Cardiac muscle cell (in vitro differentiated cells and primary cell): ENCODE data around the gene LARP4B. TPM values are rescaled to one million over a fixed set of nuclear protein-coding genes. Genes with fewer than 3 reads are reported as not detected.

Source experiments
- DNase-seq, 2 donors: peaks; one replicate each; pipeline versions ENCODE4 v3.0.0 to v3.0.0-alpha.2; 2010 to 2017; ENCODE audit warnings: low read depth in 1 of 2, low spot score in 1 of 2
- H3K27ac ChIP-seq: fragments of 200-600 bp; sonication (generic); 2 replicates; pipeline ENCODE4 v1.5.1; 2016
- H3K27me3 ChIP-seq: fragments of 200-600 bp; sonication (generic); 2 replicates; pipeline ENCODE4 v1.6.0; 2016; ENCODE audit warnings: control low read depth
- H3K36me3 ChIP-seq: fragments of 200-600 bp; sonication (generic); 2 replicates; pipeline ENCODE4 v1.5.1; 2016; ENCODE audit warnings: control low read depth
- H3K4me1 ChIP-seq: fragments of 200-600 bp; sonication (generic); 2 replicates; pipeline ENCODE4 v1.8.1; 2017; ENCODE audit warnings: low read depth, mild to moderate bottlenecking, mixed run types
- H3K4me3 ChIP-seq: fragments of 200-600 bp; sonication (generic); 2 replicates; pipeline ENCODE4 v1.5.1; 2016; ENCODE audit warnings: mild to moderate bottlenecking
- H3K9me3 ChIP-seq: fragments of 200-600 bp; sonication (generic); 2 replicates; pipeline ENCODE4 v1.5.1; 2017; ENCODE audit warnings: low read depth, mild to moderate bottlenecking, control low read depth
- polyA plus RNA-seq: library from polyadenylated mRNA; unstranded; fragments of >200 nt; fragmentation: Nextera tagmentation; extraction: Ambion mirVana; gene quantifications from 2 replicates; pipeline ENCODE4 v1.2.1, GENCODE V29; 2016
- total RNA-seq: library from RNA; depleted of rRNA; stranded (reverse); fragments of >200 nt; gene quantifications from 2 replicates; pipeline ENCODE4 v1.2.3, GENCODE V29; 2016
- TF ChIP-seq, protein P1 (sequence below): IDR thresholded peaks from 2 replicates; pipeline ENCODE4 v1.5.1; 2012; ENCODE audit warnings: low read depth, mild to moderate bottlenecking, low read length

Gene LARP4B
- total RNA-seq (35.3 and 36.2 TPM in 2 replicates), polyA plus RNA-seq (23.4 and 43.2 TPM in 2 replicates)

DNA sequence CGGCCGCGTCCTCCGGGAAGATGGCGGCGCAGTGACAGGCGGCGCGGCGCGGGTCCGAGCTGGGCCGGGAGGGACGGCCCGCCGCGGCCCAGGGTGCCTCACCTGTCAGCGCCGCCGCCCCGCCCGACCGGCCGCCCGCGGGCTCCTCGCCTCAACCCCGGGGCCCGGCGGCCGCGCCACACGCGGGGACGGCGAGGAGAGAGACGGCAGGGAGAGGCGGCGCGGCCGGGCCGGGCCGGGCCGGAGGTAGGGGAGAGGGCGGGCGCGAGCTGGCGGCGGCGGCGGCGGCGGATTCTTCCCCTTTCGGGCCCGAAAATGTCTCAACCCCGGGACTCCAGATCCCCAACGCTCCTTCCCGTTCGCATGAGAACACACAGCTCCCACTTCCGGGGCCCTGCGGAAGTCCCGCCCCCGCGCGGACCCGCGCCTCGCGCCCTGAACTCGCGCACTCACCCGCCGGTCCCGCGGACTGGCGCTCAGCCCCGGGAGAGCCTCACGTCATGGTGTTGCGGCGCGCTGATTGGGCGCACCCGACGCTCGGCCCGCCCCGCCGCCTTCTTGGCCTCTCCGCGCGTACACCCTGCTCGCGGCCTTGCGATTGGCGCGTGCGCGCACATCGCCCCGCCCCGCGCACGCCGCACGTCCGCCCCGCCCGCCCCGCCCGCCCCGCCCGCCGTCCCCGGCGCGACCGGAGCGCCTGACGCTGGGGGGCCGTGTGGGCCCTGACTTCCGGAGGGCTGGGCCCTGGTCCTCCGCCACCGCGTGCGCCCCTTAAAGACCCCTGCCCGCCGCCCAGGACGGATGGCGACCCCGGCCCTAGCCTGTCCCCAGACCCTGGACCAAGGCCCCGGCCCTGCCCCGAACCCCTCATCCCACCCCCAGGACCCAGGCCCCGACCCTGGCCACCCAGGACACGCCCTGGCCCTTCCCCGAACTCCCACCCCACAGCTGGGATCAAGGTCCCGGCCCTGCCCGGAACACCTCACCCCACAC lies at the start of gene LARP4B:
Gene LARP4B (minus strand): TSS at position 380 of the 993 bp plus-strand sequence. CDS start 45,984 bp downstream, outside the sequence.
- peak within 1 kb of the TSS; percentile 98 for H3K27ac ChIP-seq
- H3K36me3 ChIP-seq: no peaks in the 10 kb centered on the region
- no peaks in the 10 kb centered on the region for H3K9me3 ChIP-seq
- H3K4me3 ChIP-seq: peak within 1 kb of the TSS; percentile 97
- TF ChIP-seq, protein P1, sequence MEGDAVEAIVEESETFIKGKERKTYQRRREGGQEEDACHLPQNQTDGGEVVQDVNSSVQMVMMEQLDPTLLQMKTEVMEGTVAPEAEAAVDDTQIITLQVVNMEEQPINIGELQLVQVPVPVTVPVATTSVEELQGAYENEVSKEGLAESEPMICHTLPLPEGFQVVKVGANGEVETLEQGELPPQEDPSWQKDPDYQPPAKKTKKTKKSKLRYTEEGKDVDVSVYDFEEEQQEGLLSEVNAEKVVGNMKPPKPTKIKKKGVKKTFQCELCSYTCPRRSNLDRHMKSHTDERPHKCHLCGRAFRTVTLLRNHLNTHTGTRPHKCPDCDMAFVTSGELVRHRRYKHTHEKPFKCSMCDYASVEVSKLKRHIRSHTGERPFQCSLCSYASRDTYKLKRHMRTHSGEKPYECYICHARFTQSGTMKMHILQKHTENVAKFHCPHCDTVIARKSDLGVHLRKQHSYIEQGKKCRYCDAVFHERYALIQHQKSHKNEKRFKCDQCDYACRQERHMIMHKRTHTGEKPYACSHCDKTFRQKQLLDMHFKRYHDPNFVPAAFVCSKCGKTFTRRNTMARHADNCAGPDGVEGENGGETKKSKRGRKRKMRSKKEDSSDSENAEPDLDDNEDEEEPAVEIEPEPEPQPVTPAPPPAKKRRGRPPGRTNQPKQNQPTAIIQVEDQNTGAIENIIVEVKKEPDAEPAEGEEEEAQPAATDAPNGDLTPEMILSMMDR: no peak
- H3K27me3 ChIP-seq: no peaks in the 10 kb centered on the region
- H3K4me1 ChIP-seq: peaks cover 14% of the 10 kb centered on the region
- DNase-seq: peak; percentile 98 to 99

DNA sequence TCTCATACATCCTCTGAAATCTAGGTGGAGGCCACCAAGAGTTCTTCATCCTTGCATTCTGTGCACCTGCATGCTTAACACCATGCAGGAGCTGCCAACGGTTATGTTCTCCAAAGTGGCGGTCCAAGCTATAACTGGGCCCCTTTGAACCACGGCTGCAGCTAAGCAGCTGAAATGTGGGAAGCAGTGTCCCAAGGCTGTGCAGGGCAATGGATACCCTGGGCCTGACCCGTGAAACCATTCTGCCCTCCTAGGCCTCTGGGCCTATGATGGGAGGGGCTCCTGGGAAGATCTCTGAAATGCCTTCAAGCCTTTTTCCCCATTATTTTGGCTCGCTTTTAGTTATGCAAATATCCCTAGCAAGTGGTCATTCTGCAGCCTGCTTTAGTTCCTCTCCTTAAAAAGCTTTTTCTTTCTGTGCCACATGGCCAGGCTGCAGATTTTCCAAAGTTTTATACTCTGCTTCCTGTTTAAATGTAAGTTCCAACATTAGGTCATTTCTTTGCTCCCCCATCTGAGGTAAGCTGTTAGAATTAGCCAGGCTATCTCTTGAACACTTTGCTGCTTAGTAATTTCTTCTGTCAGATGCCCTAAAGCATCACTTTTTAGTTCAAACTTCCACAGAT lies 49.1 kb upstream of the LARP4B start:
- no peaks in the 10 kb centered on the region for H3K36me3 ChIP-seq
- DNase-seq: no peak
- TF ChIP-seq, protein P1: no peak

DNA sequence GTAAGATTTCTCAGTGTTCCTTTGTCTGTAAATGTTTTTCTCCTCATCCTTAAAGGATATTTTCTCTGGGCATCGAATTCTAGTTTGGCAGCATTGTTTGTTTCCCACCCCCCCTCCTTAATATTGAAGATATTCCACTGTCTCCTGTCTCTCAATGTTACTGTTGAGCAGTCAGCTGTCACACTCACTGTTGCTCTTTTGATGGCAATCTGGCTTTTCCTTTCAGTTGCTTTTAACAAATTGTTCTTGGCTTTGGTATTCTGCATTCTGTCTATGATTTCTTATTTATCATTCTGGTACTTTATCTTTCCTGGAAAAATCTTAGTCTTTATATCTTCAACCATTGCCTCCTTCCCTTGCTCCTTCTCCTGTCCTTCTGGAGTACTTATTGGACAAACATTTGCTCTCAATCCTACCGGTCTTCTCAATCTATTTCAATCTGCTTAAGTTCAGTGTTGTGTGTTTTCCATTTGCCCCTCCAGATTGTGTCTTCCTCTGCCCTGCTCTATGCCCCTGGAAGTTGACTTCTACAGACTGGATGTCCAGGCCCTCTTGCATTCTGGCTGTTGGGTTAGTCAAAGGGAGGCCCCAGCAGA lies 47.4 kb upstream of the LARP4B start:
- H3K36me3 ChIP-seq: no peaks in the 10 kb centered on the region
- DNase-seq: no peak
- no peaks in the 10 kb centered on the region for H3K4me1 ChIP-seq
- TF ChIP-seq, protein P1: no peak
- H3K4me3 ChIP-seq: no peak overlapping the region
- no peaks in the 10 kb centered on the region for H3K27me3 ChIP-seq
- H3K9me3 ChIP-seq: no peaks in the 10 kb centered on the region
- H3K27ac ChIP-seq: no peak overlapping the region

More for the DNA sequence above, 49.1 kb upstream of the LARP4B start:
- Histone ChIP-seq H3K9me3 (no peaks in the 10 kb centered on the region), H3K4me3 (no peak overlapping the region), H3K27ac (no peak overlapping the region), H3K4me1 (peaks cover 7% of the 10 kb centered on the region), H3K27me3 (no peaks in the 10 kb centered on the region)

DNA sequence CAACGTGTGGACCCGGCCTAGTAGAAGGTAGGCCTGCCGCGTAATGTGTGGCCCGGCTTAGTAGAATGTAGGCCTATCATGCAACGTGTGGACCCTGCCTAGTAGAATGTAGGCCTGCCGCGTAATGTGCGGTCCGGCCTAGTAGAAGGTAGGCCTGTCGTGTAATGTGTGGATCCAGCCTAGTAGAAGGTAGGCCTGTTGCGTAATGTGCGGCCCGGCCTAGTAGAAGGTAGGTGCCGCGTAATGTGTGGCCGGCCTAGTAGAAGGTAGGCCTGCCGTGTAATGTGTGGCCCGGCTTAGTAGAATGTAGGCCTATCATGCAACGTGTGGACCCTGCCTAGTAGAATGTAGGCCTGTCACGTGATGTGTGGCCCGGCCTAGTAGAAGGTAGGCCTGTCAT lies 44.8 kb upstream of the LARP4B start:
- Histone ChIP-seq H3K4me3 (no peak overlapping the region), H3K36me3 (no peaks in the 10 kb centered on the region), H3K9me3 (no peaks in the 10 kb centered on the region), H3K27me3 (no peaks in the 10 kb centered on the region), H3K4me1 (no peaks in the 10 kb centered on the region), H3K27ac (no peak overlapping the region)
- TF ChIP-seq, protein P1: no peak
- DNase-seq: no peak

DNA sequence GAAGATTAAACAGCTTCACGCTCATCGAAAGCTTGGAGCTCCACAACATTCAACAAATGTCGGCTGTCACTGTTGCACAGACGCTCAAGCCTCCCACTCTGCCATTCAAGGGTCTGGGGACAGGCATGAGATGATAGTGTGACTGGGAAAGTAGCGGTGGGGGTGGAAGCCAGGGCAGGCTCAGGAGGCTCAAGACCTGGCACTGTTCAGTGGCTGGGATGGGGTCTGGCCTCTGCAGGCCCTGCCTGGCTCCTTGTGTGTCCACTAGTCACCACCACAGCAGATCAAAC lies 43.2 kb upstream of the LARP4B start:
- Histone ChIP-seq H3K4me3 (no peak overlapping the region), H3K4me1 (peaks cover 11% of the 10 kb centered on the region), H3K27me3 (no peaks in the 10 kb centered on the region), H3K36me3 (no peaks in the 10 kb centered on the region), H3K27ac (peak overlapping the region; percentile 54), H3K9me3 (no peaks in the 10 kb centered on the region)
- TF ChIP-seq, protein P1: no peak
- no peak for DNase-seq
